AG09309 (cell line): Measurements from ENCODE around the gene EEF1E1.

ENCODE experiments used
- DNase-seq: peaks from one replicate; pipeline ENCODE4 v3.0.0-alpha.2; 2010; ENCODE audit warnings: low read depth
- H3K4me3 ChIP-seq: 2 replicates; pipeline ENCODE4 v1.5.1; 2011; ENCODE audit warnings: mild to moderate bottlenecking, low read depth, low read length, moderate library complexity; ENCODE audit not compliant: control insufficient read depth
- CTCF ChIP-seq: IDR thresholded peaks from 2 replicates; pipeline ENCODE4 v1.5.1; 2011; ENCODE audit warnings: mild to moderate bottlenecking, low read depth, low read length, inconsistent platforms; ENCODE audit not compliant: insufficient read depth, control insufficient read depth; ENCODE audit errors: missing control alignments

The EEF1E1 gene

GRCh38 chr6:8110725-8111124 lies 8.4 kb upstream of the EEF1E1 start:
- no peak for DNase-seq
- H3K4me3 ChIP-seq, result no peak overlapping the region
- no peak for TF ChIP-seq CTCF

- DNase-seq, result no peak
- TF ChIP-seq CTCF, result no peak
- H3K4me3 ChIP-seq, result no peak overlapping the region
These were observed 7.9 kb upstream of the EEF1E1 start for GRCh38 chr6:8110117-8110721.

GRCh38 chr6:8108759-8109539 lies 6.6 kb upstream of the EEF1E1 start:
- TF ChIP-seq CTCF, result no peak
- no peak for DNase-seq
- H3K4me3 ChIP-seq, result no peak overlapping the region

GRCh38 chr6:8108031-8108660 lies 5.8 kb upstream of the EEF1E1 start:
- DNase-seq, result peak; percentile 51
- H3K4me3 ChIP-seq, result no peak overlapping the region
- TF ChIP-seq CTCF, result no peak

- TF ChIP-seq CTCF, result no peak
- no peak overlapping the region for H3K4me3 ChIP-seq
- DNase-seq, result no peak
These were observed 3.4 kb upstream of the EEF1E1 start for GRCh38 chr6:8105791-8106190.

GRCh38 chr6:8103726-8104125 lies 1.4 kb upstream of the EEF1E1 start:
- DNase-seq, result no peak
- TF ChIP-seq CTCF, result no peak
- no peak overlapping the region for H3K4me3 ChIP-seq
